Endodermal cell (in vitro differentiated cells): ENCODE measurements around the gene SLC22A1. TPM values are rescaled to one million over a fixed set of nuclear protein-coding genes. Genes with fewer than 3 reads are reported as not detected.

Experiments
- DNase-seq: peaks from one replicate; pipeline ENCODE4 v3.0.0-alpha.2; 2017
- H3K27ac ChIP-seq: 2 replicates; pipeline ENCODE4 v1.5.1; 2013; ENCODE audit warnings: mild to moderate bottlenecking, low read depth, low read length, moderate library complexity
- H3K27me3 ChIP-seq: 2 replicates; pipeline ENCODE4 v1.6.1; 2013; ENCODE audit warnings: mild to moderate bottlenecking, low read length, moderate library complexity; ENCODE audit not compliant: insufficient read depth, control insufficient read depth, poor library complexity, severe bottlenecking
- H3K36me3 ChIP-seq: 2 replicates; pipeline ENCODE4 v1.7.0; 2013; ENCODE audit warnings: mild to moderate bottlenecking, low read length, moderate library complexity; ENCODE audit not compliant: control insufficient read depth, insufficient read depth
- H3K4me1 ChIP-seq: one replicate; pipeline ENCODE4 v1.7.0; 2013; ENCODE audit warnings: low read length; ENCODE audit not compliant: control insufficient read depth, insufficient read depth
- H3K4me3 ChIP-seq: 2 replicates; pipeline ENCODE4 v1.5.1; 2013; ENCODE audit warnings: mild to moderate bottlenecking, low read length, moderate library complexity
- H3K9ac ChIP-seq: 2 replicates; pipeline ENCODE4 v1.6.1; 2013; ENCODE audit warnings: mild to moderate bottlenecking, low read length, moderate library complexity; ENCODE audit not compliant: poor library complexity, severe bottlenecking; ENCODE audit errors: extremely low read depth
- H3K9me3 ChIP-seq: 2 replicates; pipeline ENCODE4 v1.6.1; 2013; ENCODE audit warnings: mild to moderate bottlenecking, low read length, moderate library complexity; ENCODE audit not compliant: control insufficient read depth
- H3K27ac Mint-ChIP-seq: 2 replicates; pipeline ENCODE4 v1.8.0; 2020; ENCODE audit warnings: mixed read lengths
- H3K27me3 Mint-ChIP-seq: 2 replicates; pipeline ENCODE4 v1.8.0; 2021; ENCODE audit warnings: mild to moderate bottlenecking, mixed read lengths; ENCODE audit not compliant: insufficient read depth
- H3K36me3 Mint-ChIP-seq: 2 replicates; pipeline ENCODE4 v1.8.0; 2020; ENCODE audit warnings: low read depth, mixed read lengths
- H3K4me1 Mint-ChIP-seq: 2 replicates; pipeline ENCODE4 v1.8.0; 2020; ENCODE audit warnings: mixed read lengths
- H3K4me3 Mint-ChIP-seq: 2 replicates; pipeline ENCODE4 v1.8.0; 2020; ENCODE audit warnings: mild to moderate bottlenecking, moderate library complexity, mixed read lengths
- H3K9me3 Mint-ChIP-seq: 2 replicates; pipeline ENCODE4 v1.8.0; 2020; ENCODE audit warnings: mild to moderate bottlenecking, mixed read lengths
- WGBS, 2 experiments: methylation state at CpG; one replicate each; pipeline versions ENCODE4 v1.1.5 to v1.1.7; 2013; ENCODE audit warnings: missing lambda C conversion rate in 2 of 2, mixed read lengths in 1 of 2; ENCODE audit not compliant: insufficient coverage in 1 of 2, insufficient read length in 1 of 2; 5-methylcytosine and 5-hydroxymethylcytosine counted together
- long read RNA-seq, 4 experiments: library from polyadenylated mRNA in 2 of 4; library from RNA in 1 of 4; library from capped mRNA in 1 of 4; stranded (forward) in 3 of 4; unstranded in 1 of 4; transcript quantifications; one replicate each; pipeline ENCODE4 v2.0.0, GENCODE V29; 2020 to 2021; ENCODE audit warnings: inconsistent platforms in 1 of 4
- polyA plus RNA-seq, 2 experiments: library from polyadenylated mRNA; stranded (reverse); fragments of 50-300 nt; gene quantifications; one replicate each; pipeline ENCODE4 v1.2.3, GENCODE V29; 2013
- total RNA-seq, 2 donors: library from RNA; stranded (reverse); fragmentation: NEBNext Ultra II Directional in 1 of 2; extraction: Animal tissue kit (Norgen Biotek cat#: 25700) in 1 of 2; gene quantifications; 2 replicates in 1 of 2; 3 replicates in 1 of 2; pipeline ENCODE4 v1.2.1, GENCODE V29; 2021
- TF ChIP-seq, protein P1 (sequence below): fragments of 200-600 bp; sonication (generic); conservative IDR thresholded peaks from 2 replicates; pipeline ENCODE4 v1.5.0; 2021; ENCODE audit warnings: antibody characterized with exemption, mild to moderate bottlenecking

Gene SLC22A1
- 1 to 10 TPM in 1 of 2 donors, not detected in 1; 1.0 TPM for total RNA-seq
- polyA plus RNA-seq (2013, experiment 1 of 2) = not detected
- polyA plus RNA-seq (2013, experiment 2 of 2) = 0.17 TPM
- long read RNA-seq, experiment 1 = 0 reads
- long read RNA-seq, experiment 2 = 0 reads
- long read RNA-seq, experiment 3, partial matches to known transcripts = 0 of 1 reads
- long read RNA-seq, experiment 3, other reads (novel, unspliced or antisense) = 1 of 1 reads
- long read RNA-seq, experiment 4, partial matches to known transcripts = 1 of 2 reads
- long read RNA-seq, experiment 4, other reads (novel, unspliced or antisense) = 1 of 2 reads

- H3K27me3 ChIP-seq = no peaks in the 10 kb centered on the region
- no peak within 1 kb of the TSS for H3K9ac ChIP-seq
- no peaks in the 10 kb centered on the region for H3K4me1 ChIP-seq
- Mint-ChIP-seq H3K27ac (no peak within 1 kb of the TSS), H3K9me3 (peaks cover 8% of the 10 kb centered on the region), H3K36me3 (peaks cover 25% of the 10 kb centered on the region), H3K4me1 (no peaks in the 10 kb centered on the region), H3K4me3 (no peak within 1 kb of the TSS), H3K27me3 (no peaks in the 10 kb centered on the region)
- no peak within 1 kb of the TSS for H3K27ac ChIP-seq
- H3K4me3 ChIP-seq = no peak within 1 kb of the TSS
- peaks cover 11% of the 10 kb centered on the region for H3K9me3 ChIP-seq
- 90 to 95% methylated on average over 7 to 8 of the region's 8 CpGs for WGBS, 2 experiments
- peaks cover 5% of the 10 kb centered on the region for H3K36me3 ChIP-seq
- peak; percentile 26 for DNase-seq
- TF ChIP-seq, protein P1, sequence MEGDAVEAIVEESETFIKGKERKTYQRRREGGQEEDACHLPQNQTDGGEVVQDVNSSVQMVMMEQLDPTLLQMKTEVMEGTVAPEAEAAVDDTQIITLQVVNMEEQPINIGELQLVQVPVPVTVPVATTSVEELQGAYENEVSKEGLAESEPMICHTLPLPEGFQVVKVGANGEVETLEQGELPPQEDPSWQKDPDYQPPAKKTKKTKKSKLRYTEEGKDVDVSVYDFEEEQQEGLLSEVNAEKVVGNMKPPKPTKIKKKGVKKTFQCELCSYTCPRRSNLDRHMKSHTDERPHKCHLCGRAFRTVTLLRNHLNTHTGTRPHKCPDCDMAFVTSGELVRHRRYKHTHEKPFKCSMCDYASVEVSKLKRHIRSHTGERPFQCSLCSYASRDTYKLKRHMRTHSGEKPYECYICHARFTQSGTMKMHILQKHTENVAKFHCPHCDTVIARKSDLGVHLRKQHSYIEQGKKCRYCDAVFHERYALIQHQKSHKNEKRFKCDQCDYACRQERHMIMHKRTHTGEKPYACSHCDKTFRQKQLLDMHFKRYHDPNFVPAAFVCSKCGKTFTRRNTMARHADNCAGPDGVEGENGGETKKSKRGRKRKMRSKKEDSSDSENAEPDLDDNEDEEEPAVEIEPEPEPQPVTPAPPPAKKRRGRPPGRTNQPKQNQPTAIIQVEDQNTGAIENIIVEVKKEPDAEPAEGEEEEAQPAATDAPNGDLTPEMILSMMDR = no peak
Observed at GRCh38 chr6:160121558-160121957, at the start of gene SLC22A1. SLC22A1 (plus strand) TSS chr6:160121815; CDS start chr6:160121936, 121 bp downstream.

- Histone ChIP-seq H3K27me3 (no peaks in the 10 kb centered on the region), H3K9ac (no peak overlapping the region), H3K4me3 (no peak overlapping the region), H3K4me1 (no peaks in the 10 kb centered on the region), H3K9me3 (no peaks in the 10 kb centered on the region), H3K27ac (no peak overlapping the region), H3K36me3 (peaks cover 90% of the 10 kb centered on the region)
- Mint-ChIP-seq H3K36me3 (peaks cover 81% of the 10 kb centered on the region), H3K27me3 (no peaks in the 10 kb centered on the region), H3K27ac (no peak overlapping the region), H3K4me1 (no peaks in the 10 kb centered on the region), H3K4me3 (no peak overlapping the region), H3K9me3 (no peaks in the 10 kb centered on the region)
- DNase-seq = no peak
- 89 to 95% methylated on average over 5 to 9 of the region's 9 CpGs for WGBS, 2 experiments
- TF ChIP-seq, protein P1 = no peak
Observed at GRCh38 chr6:160073272-160073671, 48.3 kb upstream of the SLC22A1 start.

DNA sequence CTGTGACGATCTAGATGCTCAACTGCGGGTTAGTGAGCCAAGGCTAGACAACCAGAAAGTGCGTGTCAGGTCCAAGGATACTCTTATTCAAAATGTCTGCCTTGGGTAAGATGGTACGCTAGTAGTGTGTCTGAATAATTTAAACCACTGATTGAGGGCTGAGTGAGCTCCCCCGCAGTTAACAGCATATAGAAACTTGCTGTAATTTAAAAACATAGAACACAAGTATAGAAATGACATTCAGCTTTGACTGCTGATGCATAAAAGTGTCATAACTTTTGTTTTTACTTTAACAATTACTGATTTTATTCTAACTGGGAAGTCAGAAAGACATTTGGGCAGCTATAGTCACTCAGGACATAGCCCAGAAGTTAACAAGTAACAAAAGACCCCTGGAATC is 45.6 kb upstream of the SLC22A1 start:
- Mint-ChIP-seq H3K4me1 (no peaks in the 10 kb centered on the region), H3K9me3 (peaks cover 10% of the 10 kb centered on the region), H3K36me3 (peaks cover 83% of the 10 kb centered on the region), H3K27ac (no peak overlapping the region), H3K4me3 (no peak overlapping the region), H3K27me3 (no peaks in the 10 kb centered on the region)
- 92 to 96% methylated on average over 4 to 5 of the region's 5 CpGs for WGBS, 2 experiments
- Histone ChIP-seq H3K27me3 (no peaks in the 10 kb centered on the region), H3K27ac (no peak overlapping the region), H3K4me3 (no peak overlapping the region), H3K4me1 (no peaks in the 10 kb centered on the region), H3K36me3 (peaks cover 91% of the 10 kb centered on the region), H3K9me3 (peaks cover 9% of the 10 kb centered on the region), H3K9ac (no peak overlapping the region)
- TF ChIP-seq, protein P1 = no peak
- no peak for DNase-seq
